ES-I3 (cell line): ENCODE results near the gene SEMA5B.

ENCODE experiments used
- H3K36me3 ChIP-seq: 2 replicates; pipeline ENCODE4 v1.6.1; 2013; ENCODE audit warnings: mild to moderate bottlenecking, low read length, control low read depth, moderate library complexity; ENCODE audit not compliant: insufficient read depth
- H3K4me1 ChIP-seq: 2 replicates; pipeline ENCODE4 v1.6.1; 2013; ENCODE audit warnings: mild to moderate bottlenecking, control low read depth, low read length; ENCODE audit not compliant: insufficient read depth
- H3K9ac ChIP-seq: 2 replicates; pipeline ENCODE4 v1.6.1; 2013; ENCODE audit warnings: low read depth, mild to moderate bottlenecking, low read length, moderate library complexity
- H3K9me3 ChIP-seq: 2 replicates; pipeline ENCODE4 v1.6.1; 2013; ENCODE audit warnings: mild to moderate bottlenecking, low read length, moderate library complexity; ENCODE audit not compliant: control insufficient read depth, insufficient read depth

The SEMA5B gene

GRCh38 chr3:122925756-122926155, 101.8 kb downstream of the SEMA5B start:
- no peaks in the 10 kb centered on the region for H3K4me1 ChIP-seq

GRCh38 chr3:122924056-122924455, 103.5 kb downstream of the SEMA5B start:
- Histone ChIP-seq H3K4me1 (no peaks in the 10 kb centered on the region), H3K9ac (no peak overlapping the region)

More at GRCh38 chr3:122925756-122926155, 101.8 kb downstream of the SEMA5B start:
- no peak overlapping the region for H3K9ac ChIP-seq
- H3K9me3 ChIP-seq, result no peaks in the 10 kb centered on the region
- no peaks in the 10 kb centered on the region for H3K36me3 ChIP-seq

GRCh38 chr3:122923611-122924010, 104.0 kb downstream of the SEMA5B start:
- Histone ChIP-seq H3K36me3 (no peaks in the 10 kb centered on the region), H3K9me3 (no peaks in the 10 kb centered on the region)

More at GRCh38 chr3:122924056-122924455, 103.5 kb downstream of the SEMA5B start:
- no peaks in the 10 kb centered on the region for H3K36me3 ChIP-seq
- no peaks in the 10 kb centered on the region for H3K9me3 ChIP-seq

GRCh38 chr3:122921791-122922651, 105.5 kb downstream of the SEMA5B start:
- H3K9ac ChIP-seq, result peak overlapping the region; percentile 48; the same call in 1 of the 2 replicates
- no peaks in the 10 kb centered on the region for H3K36me3 ChIP-seq
- no peaks in the 10 kb centered on the region for H3K4me1 ChIP-seq
- H3K9me3 ChIP-seq, result no peaks in the 10 kb centered on the region

More at GRCh38 chr3:122923611-122924010, 104.0 kb downstream of the SEMA5B start:
- H3K4me1 ChIP-seq, result no peaks in the 10 kb centered on the region
- no peak overlapping the region for H3K9ac ChIP-seq

GRCh38 chr3:122920986-122921385, 106.6 kb downstream of the SEMA5B start:
- Histone ChIP-seq H3K36me3 (no peaks in the 10 kb centered on the region), H3K9ac (no peak overlapping the region), H3K9me3 (no peaks in the 10 kb centered on the region), H3K4me1 (no peaks in the 10 kb centered on the region)

- Histone ChIP-seq H3K9ac (no peak overlapping the region), H3K9me3 (no peaks in the 10 kb centered on the region), H3K36me3 (no peaks in the 10 kb centered on the region), H3K4me1 (no peaks in the 10 kb centered on the region)
Measured at GRCh38 chr3:122919291-122919610, 108.3 kb downstream of the SEMA5B start.

- Histone ChIP-seq H3K36me3 (no peaks in the 10 kb centered on the region), H3K9ac (no peak overlapping the region), H3K9me3 (no peaks in the 10 kb centered on the region), H3K4me1 (no peaks in the 10 kb centered on the region)
Measured at GRCh38 chr3:122918576-122919290, 108.8 kb downstream of the SEMA5B start.

GRCh38 chr3:122917412-122917811, 110.2 kb downstream of the SEMA5B start:
- no peaks in the 10 kb centered on the region for H3K36me3 ChIP-seq
- no peaks in the 10 kb centered on the region for H3K4me1 ChIP-seq
- no peaks in the 10 kb centered on the region for H3K9me3 ChIP-seq
- no peak overlapping the region for H3K9ac ChIP-seq

- Histone ChIP-seq H3K4me1 (no peaks in the 10 kb centered on the region), H3K9me3 (no peaks in the 10 kb centered on the region), H3K36me3 (no peaks in the 10 kb centered on the region), H3K9ac (no peak overlapping the region)
Measured at GRCh38 chr3:122916580-122916979, 111.0 kb downstream of the SEMA5B start.

- H3K9ac ChIP-seq, result no peak overlapping the region
- no peaks in the 10 kb centered on the region for H3K4me1 ChIP-seq
- H3K36me3 ChIP-seq, result no peaks in the 10 kb centered on the region
- no peaks in the 10 kb centered on the region for H3K9me3 ChIP-seq
Measured at GRCh38 chr3:122916084-122916483, 111.5 kb downstream of the SEMA5B start.

- Histone ChIP-seq H3K4me1 (no peaks in the 10 kb centered on the region), H3K9ac (no peak overlapping the region), H3K36me3 (no peaks in the 10 kb centered on the region), H3K9me3 (no peaks in the 10 kb centered on the region)
Measured at GRCh38 chr3:122915300-122916055, 112.1 kb downstream of the SEMA5B start.

- no peaks in the 10 kb centered on the region for H3K36me3 ChIP-seq
Measured at GRCh38 chr3:122913539-122914100, 113.9 kb downstream of the SEMA5B start.

GRCh38 chr3:122912772-122913538, 114.6 kb downstream of the SEMA5B start:
- H3K9me3 ChIP-seq, result no peaks in the 10 kb centered on the region
- H3K4me1 ChIP-seq, result no peaks in the 10 kb centered on the region
- H3K36me3 ChIP-seq, result no peaks in the 10 kb centered on the region
- H3K9ac ChIP-seq, result no peak overlapping the region

More at GRCh38 chr3:122913539-122914100, 113.9 kb downstream of the SEMA5B start:
- H3K4me1 ChIP-seq, result no peaks in the 10 kb centered on the region
- H3K9ac ChIP-seq, result no peak overlapping the region
- no peaks in the 10 kb centered on the region for H3K9me3 ChIP-seq
